Endothelial cell of umbilical vein (primary cell): Measurements from ENCODE around the gene AOX1.

ENCODE experiments used
- MAX ChIP-seq: IDR thresholded peaks from 2 replicates; pipeline ENCODE4 v1.6.1; 2011; ENCODE audit not compliant: insufficient read depth, insufficient read length
- MYC ChIP-seq: IDR thresholded peaks from one replicate; pipeline ENCODE4 v1.6.1; 2011; ENCODE audit warnings: mild to moderate bottlenecking, low read depth, low read length
- POLR2AphosphoS5 ChIP-seq: IDR thresholded peaks from 2 replicates; pipeline ENCODE4 v1.6.1; 2012; ENCODE audit warnings: low read depth, mild to moderate bottlenecking, control low read depth, low read length, moderate library complexity; ENCODE audit not compliant: insufficient read depth

DNA sequence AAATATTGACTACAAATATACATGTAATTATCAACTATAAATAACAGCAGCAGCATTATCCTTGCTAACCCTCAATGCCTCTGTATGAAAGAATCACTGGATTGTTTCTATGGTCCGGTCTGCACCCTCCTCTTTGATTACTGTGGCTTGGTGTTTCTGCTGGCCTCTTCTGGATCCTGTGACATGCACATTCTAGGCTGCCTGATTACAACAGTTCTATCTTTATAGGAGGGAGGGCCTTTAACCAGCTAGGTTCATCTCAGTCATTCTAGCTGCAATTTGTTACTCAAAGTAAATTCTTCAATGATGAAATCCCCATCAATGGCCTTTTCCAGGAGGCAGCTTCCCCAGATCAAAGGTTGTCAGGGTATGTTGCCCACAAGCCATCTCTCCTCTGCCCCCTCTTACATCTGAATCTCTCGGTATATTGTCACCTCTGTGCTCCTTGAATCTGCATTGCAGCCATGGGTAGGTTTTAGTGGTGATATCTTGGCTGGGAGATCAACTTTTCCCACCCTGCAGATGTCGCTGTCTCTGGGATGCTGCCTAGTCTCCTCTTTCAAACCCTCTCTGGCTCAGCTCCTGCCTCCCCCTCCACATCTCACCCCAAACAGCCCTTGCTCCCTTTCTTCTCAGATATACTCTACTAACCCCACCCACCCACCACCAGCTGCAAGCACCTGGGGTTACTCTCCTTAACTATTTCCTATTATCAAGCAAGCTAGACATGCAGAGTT lies 119.7 kb downstream of the AOX1 start:
- TF ChIP-seq POLR2AphosphoS5: no peak
- TF ChIP-seq MAX: no peak
- no peak for TF ChIP-seq MYC
